ENCODE measurements around the gene TPST1.

The TPST1 gene

DNA sequence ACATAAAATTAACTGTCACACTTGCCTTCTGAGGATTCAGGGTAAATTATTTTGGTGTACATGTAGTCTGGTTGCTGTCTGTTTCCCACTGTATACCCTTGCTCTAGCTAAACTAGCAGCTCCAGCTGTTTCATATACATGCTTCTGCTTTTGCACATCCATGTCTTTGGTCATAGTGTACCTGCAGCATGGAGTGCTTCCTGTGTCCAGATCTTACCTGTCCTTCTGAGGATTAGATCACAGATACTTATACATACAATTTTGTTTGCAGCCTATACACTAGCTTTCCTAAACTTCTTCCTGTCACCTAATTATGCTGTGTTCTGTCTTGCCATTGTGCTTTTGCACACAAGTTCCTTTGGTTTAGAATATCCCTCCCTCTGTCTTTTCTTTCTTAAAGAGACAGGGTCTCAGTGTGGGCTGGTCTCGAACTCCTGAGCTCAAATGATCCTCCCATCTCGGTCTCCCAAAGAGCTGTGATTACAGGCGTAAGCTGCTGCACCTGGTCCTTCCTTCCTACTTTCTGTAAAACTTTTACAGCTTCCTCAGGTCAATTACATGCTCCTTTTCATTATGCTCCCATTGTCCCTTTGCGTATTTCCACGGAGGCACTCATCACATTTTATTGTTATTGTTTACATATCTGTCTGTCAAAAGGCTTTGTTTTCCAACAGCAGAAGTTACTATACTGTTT lies 33.8 kb downstream of the TPST1 start:
- DNase-seq, result no peak
- H3K27ac Mint-ChIP-seq, result peak overlapping the region; percentile 29
- H3K27me3 Mint-ChIP-seq (ENCODE audit: low read depth, poor library complexity), result peaks cover 3% of the 10 kb centered on the region
- H3K36me3 Mint-ChIP-seq (ENCODE audit: low read depth), result peaks cover 21% of the 10 kb centered on the region
- TF ChIP-seq, protein P1, sequence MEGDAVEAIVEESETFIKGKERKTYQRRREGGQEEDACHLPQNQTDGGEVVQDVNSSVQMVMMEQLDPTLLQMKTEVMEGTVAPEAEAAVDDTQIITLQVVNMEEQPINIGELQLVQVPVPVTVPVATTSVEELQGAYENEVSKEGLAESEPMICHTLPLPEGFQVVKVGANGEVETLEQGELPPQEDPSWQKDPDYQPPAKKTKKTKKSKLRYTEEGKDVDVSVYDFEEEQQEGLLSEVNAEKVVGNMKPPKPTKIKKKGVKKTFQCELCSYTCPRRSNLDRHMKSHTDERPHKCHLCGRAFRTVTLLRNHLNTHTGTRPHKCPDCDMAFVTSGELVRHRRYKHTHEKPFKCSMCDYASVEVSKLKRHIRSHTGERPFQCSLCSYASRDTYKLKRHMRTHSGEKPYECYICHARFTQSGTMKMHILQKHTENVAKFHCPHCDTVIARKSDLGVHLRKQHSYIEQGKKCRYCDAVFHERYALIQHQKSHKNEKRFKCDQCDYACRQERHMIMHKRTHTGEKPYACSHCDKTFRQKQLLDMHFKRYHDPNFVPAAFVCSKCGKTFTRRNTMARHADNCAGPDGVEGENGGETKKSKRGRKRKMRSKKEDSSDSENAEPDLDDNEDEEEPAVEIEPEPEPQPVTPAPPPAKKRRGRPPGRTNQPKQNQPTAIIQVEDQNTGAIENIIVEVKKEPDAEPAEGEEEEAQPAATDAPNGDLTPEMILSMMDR (IDR thresholded peaks at IDR 0.05), result no peak
- H3K9me3 Mint-ChIP-seq, result peaks cover 10% of the 10 kb centered on the region
- H3K4me3 Mint-ChIP-seq, result no peak overlapping the region
- H3K4me1 Mint-ChIP-seq, result peaks cover 27% of the 10 kb centered on the region

DNA sequence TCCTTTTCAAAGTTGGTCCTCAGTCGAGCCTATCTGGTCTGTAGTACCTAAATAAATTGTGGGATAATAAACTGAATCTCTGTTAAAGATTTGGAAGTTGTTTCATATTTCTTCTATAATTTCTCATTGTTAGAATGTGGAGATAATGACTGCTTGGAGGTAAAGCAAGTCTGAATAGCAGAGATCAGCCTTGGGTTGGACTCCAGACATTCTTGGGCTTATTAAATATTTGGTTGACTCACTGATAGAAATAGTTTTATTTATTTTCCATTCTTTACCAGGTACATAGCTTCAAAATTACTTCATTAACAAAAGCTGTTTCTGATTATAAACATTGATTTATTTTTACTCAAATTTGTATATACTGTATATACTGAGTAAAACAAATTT lies 34.3 kb downstream of the TPST1 start:
- no peak overlapping the region for H3K27ac Mint-ChIP-seq
- H3K4me1 Mint-ChIP-seq, result peaks cover 23% of the 10 kb centered on the region

DNA sequence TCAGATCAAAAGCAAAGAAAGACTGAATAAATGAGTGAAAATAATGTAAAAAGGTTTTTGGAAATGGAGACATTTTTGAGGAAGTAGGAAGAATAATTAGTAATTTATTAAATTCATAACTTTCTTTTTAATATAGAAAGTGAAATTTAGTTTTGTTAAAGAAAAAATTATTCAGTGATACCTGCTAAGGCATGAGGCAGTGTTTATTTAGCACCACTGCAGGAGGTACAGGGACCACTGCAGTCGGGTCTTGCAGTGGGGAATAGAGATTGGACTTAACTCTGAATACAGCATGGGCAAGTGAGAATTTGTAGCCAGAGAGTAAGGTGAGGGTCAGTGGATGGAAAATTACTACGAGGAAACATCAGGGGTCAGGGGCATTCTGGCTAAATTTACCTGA lies 39.9 kb downstream of the TPST1 start:
- Mint-ChIP-seq H3K36me3 (ENCODE audit: low read depth) (peaks cover 24% of the 10 kb centered on the region), H3K27me3 (ENCODE audit: low read depth, poor library complexity) (peaks cover under 1% of the 10 kb centered on the region), H3K9me3 (no peaks in the 10 kb centered on the region), H3K4me3 (no peak overlapping the region), H3K4me1 (no peaks in the 10 kb centered on the region), H3K27ac (peak overlapping the region; percentile 49)
- TF ChIP-seq, protein P1 (IDR thresholded peaks at IDR 0.05), result no peak
- no peak for DNase-seq

More for the DNA sequence above, 34.3 kb downstream of the TPST1 start:
- no peak overlapping the region for H3K4me3 Mint-ChIP-seq
- H3K9me3 Mint-ChIP-seq, result peaks cover 4% of the 10 kb centered on the region
- H3K27me3 Mint-ChIP-seq (ENCODE audit: low read depth, poor library complexity), result peaks cover 3% of the 10 kb centered on the region
- DNase-seq, result no peak
- peaks cover 15% of the 10 kb centered on the region for H3K36me3 Mint-ChIP-seq (ENCODE audit: low read depth)
- TF ChIP-seq, protein P1 (IDR thresholded peaks at IDR 0.05), result no peak

DNA sequence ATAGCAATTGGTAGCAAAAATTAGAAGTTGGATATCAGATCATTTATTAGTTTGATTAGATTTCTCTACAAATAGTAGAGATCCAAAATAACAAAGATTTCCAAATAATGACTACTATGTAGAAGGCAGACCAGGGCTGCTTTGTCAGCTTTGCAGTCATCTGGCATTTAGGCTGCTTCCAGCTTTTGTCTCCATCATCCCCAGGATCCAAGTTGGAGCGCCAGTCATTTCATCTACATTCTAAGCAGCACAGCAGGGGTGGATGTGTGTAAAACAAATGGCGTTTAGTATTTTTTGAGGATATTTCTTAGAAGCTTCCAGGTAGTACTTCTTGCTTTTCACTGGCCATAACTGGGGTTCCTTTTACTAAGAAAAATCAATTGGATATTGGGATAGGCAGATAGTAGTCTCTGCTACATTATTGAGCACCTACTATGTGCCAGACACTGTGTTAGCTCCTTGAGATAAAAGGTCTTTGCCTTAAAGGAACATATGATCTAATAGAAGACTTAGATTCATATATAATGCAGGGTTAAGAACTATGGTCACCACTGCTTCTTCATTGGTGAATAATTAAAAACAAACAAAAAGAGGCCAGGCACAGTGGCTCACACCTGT lies 41.5 kb downstream of the TPST1 start:
- peak overlapping the region; percentile 49 for H3K27ac Mint-ChIP-seq
- H3K36me3 Mint-ChIP-seq (ENCODE audit: low read depth), result peaks cover 17% of the 10 kb centered on the region
- no peaks in the 10 kb centered on the region for H3K4me1 Mint-ChIP-seq

GRCh38 chr7:66247380-66248078 lies 42.4 kb downstream of the TPST1 start:
- Mint-ChIP-seq H3K27me3 (ENCODE audit: low read depth, poor library complexity) (no peaks in the 10 kb centered on the region), H3K4me3 (no peak overlapping the region), H3K27ac (no peak overlapping the region), H3K9me3 (no peaks in the 10 kb centered on the region), H3K36me3 (ENCODE audit: low read depth) (peaks cover 18% of the 10 kb centered on the region), H3K4me1 (no peaks in the 10 kb centered on the region)
- DNase-seq, result no peak
- TF ChIP-seq, protein P1 (IDR thresholded peaks at IDR 0.05), result no peak

More for the DNA sequence above, 41.5 kb downstream of the TPST1 start:
- H3K27me3 Mint-ChIP-seq (ENCODE audit: low read depth, poor library complexity), result no peaks in the 10 kb centered on the region
- DNase-seq, result no peak
- TF ChIP-seq, protein P1 (IDR thresholded peaks at IDR 0.05), result no peak
- H3K9me3 Mint-ChIP-seq, result no peaks in the 10 kb centered on the region
- no peak overlapping the region for H3K4me3 Mint-ChIP-seq

Data from nephron progenitor cell (in vitro differentiated cells).